ENCODE data around the gene BGN.

Gene BGN

DNA sequence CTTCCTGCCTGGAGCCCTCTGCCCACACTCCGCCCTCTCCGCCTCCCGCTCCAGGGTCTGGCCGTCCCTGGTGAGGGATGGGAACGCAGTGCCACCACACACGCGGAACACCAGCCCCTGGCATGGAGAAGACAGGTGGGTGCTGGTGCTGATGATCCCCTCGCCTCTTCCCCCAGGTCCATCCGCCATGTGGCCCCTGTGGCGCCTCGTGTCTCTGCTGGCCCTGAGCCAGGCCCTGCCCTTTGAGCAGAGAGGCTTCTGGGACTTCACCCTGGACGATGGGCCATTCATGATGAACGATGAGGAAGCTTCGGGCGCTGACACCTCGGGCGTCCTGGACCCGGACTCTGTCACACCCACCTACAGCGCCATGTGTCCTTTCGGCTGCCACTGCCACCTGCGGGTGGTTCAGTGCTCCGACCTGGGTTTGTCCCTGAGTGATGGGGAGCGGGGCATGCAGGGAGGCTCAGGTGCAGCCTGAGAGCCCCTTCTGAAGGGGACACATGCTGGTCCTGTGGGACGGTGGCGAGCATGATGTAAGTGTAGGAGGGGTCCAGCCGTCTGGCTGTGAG, 9.8 kb downstream of the BGN start:
- no peak for DNase-seq (ENCODE audit: low read depth in 2 of 2)

DNA sequence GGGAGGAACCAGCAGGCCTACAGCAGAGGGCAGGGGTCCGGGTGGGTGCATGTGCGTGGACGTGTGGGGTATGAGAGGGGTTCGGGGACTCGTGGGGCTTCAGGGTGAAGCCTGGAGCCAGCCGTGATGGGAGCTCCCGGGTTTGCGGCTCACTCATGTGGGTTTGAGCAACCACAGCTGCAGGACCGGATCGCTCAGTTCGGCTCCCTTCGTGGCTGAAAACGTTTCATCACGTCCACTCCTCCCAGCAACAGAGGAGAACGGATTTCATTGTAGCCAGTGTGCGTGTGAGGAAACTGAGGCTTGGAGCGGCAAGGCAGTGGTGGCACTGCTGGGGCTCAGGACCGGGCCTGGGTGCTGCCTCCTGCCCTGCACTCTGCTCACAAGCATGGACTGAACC, 10.6 kb downstream of the BGN start:
- DNase-seq (ENCODE audit: low read depth in 2 of 2) = no peak

DNA sequence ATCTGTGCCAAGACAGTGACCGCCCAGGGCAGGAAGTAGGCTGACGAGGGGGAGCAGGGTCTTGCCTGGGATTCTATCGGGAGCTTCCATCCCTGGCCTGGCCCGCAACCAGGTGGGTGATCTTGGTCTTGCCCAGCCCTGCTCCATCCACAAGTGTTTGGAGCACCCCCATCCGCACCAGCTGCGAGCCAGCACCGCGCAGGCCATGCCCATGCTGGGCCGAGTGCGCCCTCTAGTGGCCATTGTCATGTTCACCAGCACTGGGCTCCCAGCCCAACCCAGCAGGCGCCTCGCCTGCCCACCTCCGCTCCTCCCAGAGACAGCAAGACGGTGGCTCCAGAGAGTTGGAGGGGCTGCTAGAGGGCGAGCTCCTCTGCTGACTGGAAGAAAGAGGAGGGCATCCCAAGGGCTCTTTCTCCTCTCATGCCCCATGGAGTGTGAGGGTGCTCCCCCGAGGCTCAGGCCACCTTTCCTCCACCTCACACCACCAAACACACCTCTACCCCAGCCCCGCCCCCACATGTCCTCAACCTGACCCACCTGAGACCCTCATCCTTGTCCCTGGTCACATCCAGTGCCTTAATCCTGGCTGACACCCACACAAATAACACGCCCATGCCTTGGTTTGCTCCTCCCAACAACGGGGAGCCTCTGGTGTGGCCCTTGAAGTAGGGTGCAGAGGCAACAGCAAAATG, 12.9 kb downstream of the BGN start:
- DNase-seq (ENCODE audit: low read depth in 2 of 2) = peak; percentile 70 to 79

DNA sequence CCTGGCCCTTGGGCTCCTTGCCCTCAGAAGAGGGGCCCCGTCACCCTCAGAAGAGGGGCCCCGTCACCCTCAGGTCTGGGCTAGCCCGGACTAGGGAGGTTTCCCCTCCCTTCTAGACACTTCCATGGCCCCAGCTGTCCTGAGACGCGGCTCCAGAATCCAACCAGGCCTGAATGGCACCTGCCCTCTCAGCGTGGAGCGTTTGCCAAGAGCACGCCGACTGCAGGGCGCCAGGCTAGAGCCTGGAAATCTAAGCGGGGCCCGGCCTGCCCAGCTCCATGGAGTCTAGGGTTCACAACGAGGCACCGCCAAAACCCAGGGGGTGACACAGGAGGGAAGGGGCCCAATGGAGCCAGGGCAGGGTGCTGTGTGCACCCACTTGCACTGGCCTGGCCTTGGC, 14.8 kb downstream of the BGN start:
- no peak for DNase-seq (ENCODE audit: low read depth in 2 of 2)

DNA sequence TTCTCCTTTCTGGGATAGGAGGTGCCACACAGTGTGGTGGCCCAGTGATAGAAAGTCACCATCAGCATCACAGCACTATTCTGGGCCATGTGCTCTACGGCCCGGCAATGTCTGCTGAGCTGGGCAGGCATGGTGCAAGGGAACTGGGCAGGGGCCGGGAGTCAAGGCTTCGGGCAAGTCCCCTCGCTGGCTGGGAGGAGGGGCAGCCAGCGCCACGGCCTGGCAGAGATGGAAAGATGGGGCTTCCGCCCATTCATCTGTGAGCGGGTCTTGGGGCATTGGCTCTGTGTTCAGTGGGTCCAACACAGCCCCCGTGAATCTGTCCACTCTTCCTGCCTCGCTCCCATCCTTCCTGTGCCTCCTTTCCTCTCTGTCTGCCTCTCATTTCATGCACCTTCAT, 15.6 kb downstream of the BGN start:
- DNase-seq (ENCODE audit: low read depth in 2 of 2) = no peak

DNA sequence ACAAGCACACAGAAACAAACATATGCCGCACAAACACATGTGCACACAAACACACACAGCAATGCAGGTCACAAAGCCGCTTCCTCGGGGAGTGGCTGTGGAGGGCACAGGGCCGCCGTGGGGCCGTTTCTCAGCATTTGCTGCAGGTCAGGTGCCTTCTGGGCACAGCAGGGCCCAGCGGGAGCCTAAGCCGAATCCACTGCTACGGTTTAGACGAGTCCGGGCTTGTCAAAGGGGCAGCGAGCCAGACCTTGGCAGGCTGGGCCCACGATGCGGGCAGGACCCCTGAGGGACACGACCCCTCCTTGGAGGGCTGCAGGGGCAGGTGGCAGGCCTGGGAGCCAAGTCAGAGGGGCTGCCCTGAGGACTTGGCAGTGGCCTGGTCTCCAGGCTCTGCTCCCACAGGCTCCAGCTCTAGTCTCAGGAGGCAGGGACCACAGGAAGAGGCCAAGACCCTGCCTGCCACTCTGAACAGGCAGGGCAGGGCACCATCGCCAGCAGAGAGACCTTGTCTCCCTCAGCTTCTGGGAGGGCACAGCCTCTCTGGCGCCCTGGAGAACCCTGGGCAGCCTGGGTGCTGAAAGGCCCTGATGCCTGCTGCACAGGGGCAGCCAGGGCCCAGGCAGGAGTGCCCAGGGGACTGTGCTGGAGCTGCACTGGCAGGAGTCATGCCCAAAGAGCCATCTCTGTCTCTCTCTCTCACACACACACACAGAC, 17.2 kb downstream of the BGN start:
- DNase-seq (ENCODE audit: low read depth in 2 of 2) = no peak

DNA sequence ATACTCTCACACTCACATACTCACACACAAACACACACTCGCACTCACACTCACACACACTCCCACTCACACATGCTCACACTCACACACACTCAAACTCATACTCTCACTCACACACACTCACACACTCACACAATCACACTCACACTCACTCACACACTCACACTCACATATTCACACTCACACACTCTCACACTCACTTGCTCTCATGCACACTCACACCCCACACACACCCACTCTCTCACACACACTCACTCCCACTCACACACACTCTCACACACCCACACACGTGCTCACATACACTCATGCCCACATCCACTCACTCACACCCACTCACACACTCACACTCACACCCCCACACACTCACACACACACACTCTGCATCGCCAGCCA, 17.7 kb downstream of the BGN start:
- no peak for DNase-seq (ENCODE audit: low read depth in 2 of 2)

DNA sequence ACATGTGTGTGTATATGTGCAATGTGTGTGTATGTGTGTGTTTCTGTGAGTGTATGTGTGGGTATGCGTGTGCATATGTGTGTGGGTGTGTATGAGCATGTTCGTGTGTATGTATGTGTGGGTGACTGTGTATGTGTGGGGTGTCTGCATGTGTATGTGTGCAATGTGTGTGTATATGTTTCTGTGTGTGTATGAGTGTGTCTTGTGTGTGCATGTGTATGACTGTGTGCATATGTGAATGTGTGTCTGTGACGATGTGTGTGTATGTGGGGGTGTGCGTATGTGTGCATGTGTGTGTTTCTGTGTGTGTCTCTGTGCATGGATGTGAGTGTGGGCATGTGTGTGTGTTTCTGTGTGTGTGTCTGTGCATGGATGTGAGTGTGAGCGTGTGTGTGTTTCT, 18.5 kb downstream of the BGN start:
- no peak for DNase-seq (ENCODE audit: low read depth in 2 of 2)

DNA sequence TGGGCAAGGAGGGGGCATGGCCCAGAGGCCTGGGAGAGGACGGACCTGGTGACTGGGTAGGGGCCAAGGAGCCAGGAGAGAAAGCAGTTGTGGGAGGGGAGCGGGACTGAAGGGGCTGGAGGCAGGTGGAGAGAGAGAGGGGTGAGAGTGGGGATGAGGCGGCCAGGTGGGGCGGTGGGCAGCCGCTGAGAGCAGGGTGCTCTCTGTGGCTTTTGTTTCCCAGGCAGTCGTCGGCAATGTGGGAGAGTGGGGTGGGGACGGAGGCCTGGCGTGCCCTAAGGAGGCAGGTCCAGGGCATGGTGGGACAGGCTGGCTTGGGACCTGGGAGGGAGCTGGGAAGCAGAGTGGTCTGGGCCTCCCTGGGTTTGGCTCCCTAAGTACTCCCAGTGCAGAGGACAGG, 19.5 kb downstream of the BGN start:
- DNase-seq (ENCODE audit: low read depth in 2 of 2) = no peak

DNA sequence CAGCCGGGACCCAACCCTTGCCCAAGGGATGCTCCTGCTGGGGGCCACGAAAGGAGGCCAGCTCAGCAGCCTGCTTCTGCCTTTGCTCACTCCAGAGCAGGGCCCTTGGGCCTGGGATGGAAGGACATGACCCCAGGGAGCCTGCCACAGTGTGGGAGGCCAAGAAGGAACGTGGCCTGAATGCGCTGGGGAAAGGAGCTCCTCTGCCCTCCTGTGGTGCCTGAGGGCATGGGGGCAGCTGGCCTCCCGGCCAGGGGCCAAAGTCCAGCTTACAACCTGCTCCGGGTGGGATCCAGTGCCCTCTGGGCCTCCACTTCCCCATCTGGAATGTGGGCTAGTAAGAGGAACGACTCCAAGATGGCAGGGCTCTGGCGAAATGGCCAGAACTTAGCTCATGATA, 20.7 kb downstream of the BGN start:
- DNase-seq (ENCODE audit: low read depth in 2 of 2) = no peak

DNA sequence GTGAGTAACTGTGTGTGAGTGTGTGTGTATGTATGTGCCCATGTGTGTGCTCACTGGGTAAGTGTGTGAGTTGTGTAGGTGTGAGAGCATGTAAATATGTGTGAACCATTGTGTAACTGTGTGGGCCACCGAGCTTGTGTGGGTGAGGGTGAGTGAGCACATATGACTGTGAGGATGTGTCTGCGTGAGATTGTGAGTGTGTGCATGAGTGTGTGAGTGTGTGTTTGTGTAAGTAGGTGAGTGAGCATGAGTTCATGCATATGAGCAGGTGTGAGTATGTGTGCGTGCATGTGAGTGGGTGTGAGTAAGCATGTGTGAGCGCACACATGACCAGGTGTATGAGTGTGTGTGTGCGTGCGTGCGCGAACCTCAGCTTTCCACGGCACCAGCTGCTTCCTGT, 21.3 kb downstream of the BGN start:
- no peak for DNase-seq (ENCODE audit: low read depth in 2 of 2)

DNA sequence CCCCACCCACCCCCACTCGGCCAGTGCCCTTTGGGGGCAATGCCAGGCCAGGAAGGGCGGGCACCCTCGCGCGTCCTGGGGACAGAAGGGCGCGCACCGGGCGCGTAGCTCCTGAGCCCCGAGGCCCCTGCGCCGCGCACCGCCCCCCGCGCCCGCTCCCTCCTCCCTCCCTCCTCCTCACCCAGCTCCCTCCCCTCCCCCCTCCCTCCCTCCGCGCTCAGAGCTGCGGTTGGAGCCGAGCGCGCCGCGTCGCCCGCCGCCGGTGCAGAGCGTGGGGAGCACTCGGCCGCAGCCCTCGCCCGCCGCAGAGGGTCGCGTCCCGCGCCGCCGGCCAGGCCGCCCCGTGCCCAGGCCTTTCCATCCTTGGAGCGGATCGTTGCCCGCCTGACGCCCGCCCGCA, 22.6 kb downstream of the BGN start, which contains the start of gene ATP2B3:
Gene ATP2B3 (plus strand): TSS at position 220 of the 400 bp plus-strand sequence. CDS start 18,606 bp downstream, outside the sequence.
- DNase-seq (ENCODE audit: low read depth in 2 of 2) = no peak

DNA sequence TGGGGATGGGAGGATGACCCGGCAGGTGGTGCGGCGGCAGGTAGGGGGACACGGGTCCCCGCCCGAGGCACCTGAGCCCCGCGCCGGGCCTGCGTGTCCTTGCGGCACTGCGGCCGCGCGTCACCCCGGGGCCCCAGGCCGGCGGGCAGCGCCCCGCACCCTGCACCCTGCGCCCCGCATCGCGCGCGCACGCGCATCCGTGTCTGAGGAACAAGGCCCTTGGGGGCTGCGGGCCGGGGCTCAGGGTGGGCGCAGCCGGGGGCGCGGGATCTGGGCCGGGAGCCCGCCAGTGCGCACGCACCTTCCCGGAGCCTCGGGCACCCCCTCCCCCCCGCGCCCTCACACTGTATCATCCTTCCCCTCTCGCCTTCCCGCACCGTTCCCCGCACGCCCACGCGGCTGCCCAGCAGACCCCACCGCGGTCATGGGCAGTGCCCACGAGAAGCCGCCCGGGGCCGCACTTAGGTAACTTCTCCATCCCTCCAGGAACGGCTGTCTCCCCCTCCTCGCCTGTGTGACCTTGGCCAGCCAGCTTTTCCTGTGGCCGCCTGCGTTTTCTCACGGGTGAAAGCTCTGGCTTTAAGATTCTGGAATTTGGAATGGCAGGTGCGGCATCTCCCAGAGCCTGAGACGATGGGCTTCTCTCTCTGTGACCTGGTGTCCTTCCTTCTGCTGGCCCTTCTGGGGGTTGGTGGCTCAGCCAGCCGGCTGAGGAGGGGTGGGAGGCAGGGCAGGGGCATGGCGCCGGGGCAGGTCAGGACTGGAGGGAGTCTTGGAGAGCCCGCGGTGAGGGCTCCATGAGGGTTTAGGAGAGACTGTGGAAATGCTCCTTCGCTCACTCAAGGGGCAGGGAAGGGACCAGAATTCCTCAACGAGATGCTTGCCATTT, 23.4 kb downstream of the BGN start:
- no peak for DNase-seq (ENCODE audit: low read depth in 2 of 2)

DNA sequence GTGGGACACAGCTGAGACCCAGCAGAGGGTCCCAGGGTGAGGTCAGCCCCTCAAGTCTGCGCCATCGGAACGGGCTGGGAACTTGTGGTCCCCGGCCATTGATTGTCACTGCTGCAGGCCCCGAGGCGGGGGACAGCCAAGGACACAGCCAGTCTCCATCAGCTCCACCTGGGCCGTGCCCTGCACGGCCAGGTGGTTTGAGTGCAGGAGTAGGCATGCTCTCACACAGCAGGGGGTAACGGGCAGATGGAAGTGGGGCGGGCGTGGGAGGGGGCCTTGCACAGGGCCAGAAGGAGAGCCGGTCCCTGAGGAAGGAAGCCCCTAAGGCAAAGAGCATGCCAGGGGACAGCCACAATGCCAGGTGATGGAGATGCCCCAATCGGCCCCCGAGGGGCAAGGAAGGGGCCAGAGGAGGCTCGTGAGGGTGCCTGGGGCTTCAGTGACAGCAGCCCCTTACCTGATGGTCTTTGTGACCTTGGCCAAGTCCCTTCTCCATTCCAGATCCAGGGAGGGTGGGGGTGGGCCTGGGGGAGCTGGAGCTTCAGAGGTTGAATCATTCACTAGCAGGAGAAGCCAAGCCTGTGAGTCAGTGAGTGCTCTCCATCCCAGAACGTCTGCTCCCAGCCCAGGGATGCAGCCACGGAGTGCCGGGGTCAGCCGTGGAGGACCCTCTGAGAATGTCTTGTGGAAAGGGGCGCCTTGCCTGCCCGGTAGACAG, 24.9 kb downstream of the BGN start:
- DNase-seq (ENCODE audit: low read depth in 2 of 2) = no peak

DNA sequence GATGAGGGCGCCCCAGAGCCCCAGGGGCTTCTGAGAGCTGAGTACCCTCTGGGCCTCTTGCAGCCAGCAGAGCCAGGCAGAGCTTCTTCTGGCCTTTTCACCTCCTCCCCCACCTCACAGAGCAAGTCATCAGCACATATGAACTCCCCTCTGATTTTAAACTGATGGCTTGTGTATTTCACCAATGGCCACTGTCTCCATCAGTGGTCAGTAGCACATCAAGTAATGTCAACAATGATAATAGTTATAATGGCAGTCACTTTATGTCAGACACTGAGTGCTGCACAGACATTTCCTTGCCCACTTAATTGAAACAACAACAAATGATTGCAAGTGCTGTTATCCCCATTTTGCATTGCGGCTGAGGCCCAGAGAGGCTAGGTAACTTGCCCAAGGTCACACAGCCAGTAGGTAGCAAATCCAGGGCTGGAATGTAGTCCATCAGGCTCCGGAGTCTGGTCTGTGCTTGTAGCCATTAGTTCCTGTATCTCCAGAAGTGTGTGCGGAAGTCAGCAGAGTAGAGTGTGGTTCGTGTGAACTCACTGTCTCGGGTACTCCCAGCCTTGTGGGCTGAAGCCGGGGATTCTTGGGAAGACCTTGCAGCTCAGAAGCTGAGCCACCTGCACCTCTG, 25.6 kb downstream of the BGN start:
- no peak for DNase-seq (ENCODE audit: low read depth in 2 of 2)

DNA sequence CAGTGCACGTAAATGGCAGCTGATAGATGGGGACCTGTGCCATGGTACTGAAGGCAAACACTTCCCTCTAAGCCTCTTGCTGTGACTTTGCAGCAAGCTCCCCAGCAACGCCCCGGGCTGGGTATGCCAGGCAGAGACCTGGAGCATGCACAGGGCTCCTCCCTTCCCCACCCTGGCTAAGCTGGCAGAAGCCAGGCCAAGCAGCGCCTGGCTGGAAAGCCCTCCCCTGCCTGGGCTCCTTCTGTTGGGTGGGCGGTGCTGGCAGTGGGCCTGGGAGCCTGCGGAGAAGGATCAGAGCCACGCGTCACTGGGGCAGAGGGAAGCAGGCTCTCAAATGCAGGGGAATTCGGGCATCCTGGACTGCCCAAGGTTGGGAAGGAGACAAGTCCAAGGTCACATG, 26.3 kb downstream of the BGN start:
- DNase-seq (ENCODE audit: low read depth in 2 of 2) = no peak

DNA sequence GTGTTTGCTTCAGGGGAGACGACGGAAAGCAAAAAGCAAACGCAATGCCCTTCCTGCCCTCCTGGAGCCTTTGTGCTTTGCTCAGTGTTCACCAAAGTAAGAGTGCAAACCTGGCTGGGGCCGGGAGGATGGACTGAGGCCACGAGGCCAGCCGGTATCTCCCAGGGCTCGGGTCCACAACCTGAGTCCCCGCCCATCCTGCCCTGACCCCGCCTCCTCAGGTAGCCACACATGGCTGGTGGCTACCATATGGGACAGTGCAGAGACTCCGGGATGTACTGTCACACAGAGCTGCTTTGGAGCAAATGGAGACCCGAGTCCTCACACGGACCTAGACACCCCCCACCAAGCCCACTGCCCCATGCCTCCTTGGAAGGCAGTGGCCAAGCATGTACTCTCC, 27.5 kb downstream of the BGN start:
- DNase-seq (ENCODE audit: low read depth in 2 of 2) = no peak

DNA sequence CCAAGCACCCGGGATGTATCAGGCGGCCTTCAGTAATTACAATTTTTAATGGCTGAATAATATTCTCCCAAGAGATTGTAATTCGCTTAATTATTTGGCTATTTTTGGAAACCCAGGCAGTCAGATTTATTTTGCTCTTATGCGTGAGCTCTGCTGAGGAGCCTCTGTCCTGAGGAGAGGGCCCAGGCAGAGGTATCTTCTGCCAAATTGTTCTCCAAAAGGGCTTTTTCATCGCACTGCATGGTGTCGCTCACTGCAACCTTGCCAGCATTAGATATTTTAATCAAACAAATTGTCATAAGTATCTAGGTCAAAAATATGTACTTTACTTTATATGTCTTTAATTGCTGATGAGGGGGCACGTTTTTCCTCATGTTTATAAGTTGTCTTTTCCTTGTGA, 28.5 kb downstream of the BGN start:
- DNase-seq (ENCODE audit: low read depth in 2 of 2) = no peak

DNA sequence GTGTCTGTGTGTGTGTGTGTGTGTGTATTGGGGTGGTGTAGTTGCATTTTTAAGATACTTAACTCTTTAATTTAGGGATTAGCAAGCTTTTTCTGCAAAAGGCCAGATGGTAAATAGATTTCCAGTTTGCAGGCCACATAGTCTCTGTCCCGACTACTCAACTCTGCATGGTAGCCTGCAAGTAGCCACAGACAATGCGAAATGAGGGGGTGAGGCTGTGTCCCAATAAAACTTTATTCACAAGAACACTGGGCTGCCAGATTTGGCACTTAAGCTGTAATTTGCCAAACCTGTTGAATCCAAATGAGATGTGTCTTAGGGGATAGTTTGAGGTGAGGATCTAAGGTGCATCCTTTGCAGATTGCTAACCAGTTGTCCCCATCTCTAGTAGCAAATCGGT, 29.5 kb downstream of the BGN start:
- no peak for DNase-seq (ENCODE audit: low read depth in 2 of 2)

DNA sequence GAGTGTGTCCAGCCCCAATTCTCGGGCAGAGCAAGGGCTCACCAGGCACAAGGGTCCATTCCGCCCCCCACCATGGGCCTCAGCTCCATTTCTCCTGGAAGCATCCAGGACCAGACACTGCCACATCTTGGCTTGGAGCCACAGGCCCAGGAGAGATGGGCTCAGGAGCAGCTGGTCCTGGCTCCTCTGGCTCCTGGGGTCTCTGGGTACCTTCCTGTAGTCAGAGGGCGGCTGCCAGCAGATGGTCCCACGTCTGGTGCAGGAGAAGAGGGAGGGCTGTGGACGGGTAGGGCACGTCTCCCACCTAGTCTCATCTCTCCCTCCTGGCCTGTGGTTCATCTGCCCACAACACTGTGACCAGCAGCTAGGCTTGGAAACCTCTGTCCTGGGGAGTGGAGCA, 30.7 kb downstream of the BGN start:
- DNase-seq (ENCODE audit: low read depth in 2 of 2) = no peak

DNA sequence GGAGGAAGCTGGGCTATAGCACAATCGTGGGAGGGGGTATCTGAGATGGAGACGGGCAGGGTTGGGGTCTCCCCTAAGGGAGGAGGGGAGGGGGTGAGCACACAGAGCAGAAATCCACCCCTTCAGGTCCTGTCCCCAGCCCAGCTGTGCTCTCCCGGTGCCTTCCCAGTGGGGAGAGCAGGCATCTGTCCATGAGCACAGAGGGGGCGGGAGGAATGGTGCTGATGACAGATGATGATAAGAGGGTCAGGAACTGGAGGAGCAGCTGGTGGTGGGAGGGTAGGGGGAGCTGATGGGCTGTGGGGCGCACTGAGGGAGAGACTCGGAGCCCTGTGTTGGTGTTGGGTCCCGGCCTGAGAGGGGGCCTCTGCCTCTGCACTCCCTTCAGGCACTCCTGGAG, 31.3 kb downstream of the BGN start:
- DNase-seq (ENCODE audit: low read depth in 2 of 2) = no peak
